Caco-2 (cell line): ENCODE results near the gene TRDMT1. TPM values are rescaled to one million over a fixed set of nuclear protein-coding genes. Genes with fewer than 3 reads are reported as not detected.

Source experiments
- Bru-seq: library from RNA; stranded (reverse); fragments of 400-500 nt; gene quantifications from one replicate; lab custom pipeline; 2021; lab: Mats Ljungman, UMichigan
- BruChase-seq, 2 experiments: library from RNA; stranded (reverse); fragments of 400-500 nt; gene quantifications; one replicate each; lab custom pipeline; 2021; lab: Mats Ljungman, UMichigan
- BruUV-seq: library from RNA; stranded (reverse); fragments of 400-500 nt; replicated peaks from 2 replicates; lab custom pipeline; 2021; lab: Mats Ljungman, UMichigan
- CTCF ChIA-PET: fragments of 300-600 bp; sonication (Branson Sonifier 250); formaldehyde crosslinking; loops from one replicate; lab custom pipeline; 2022; ENCODE audit warnings: antibody characterized with exemption; lab: Charles Lee
- POLR2A ChIA-PET: fragments of 300-600 bp; sonication (Branson Sonifier 250); formaldehyde crosslinking; loops from one replicate; lab custom pipeline; 2022; ENCODE audit warnings: antibody characterized with exemption; lab: Charles Lee
- DNase-seq, 2 experiments: peaks; one replicate each; pipeline versions ENCODE4 v3.0.0 to v3.0.0-alpha.2; 2020 to 2022
- H3K27me3 ChIP-seq: replicated peaks from 2 replicates; pipeline ENCODE4 v1.6.0; 2011; ENCODE audit warnings: low read length; ENCODE audit not compliant: control insufficient read depth, insufficient read depth
- H3K36me3 ChIP-seq: 2 replicates; pipeline ENCODE4 v1.5.1; 2011; ENCODE audit warnings: low read length; ENCODE audit not compliant: control insufficient read depth, insufficient read depth
- H3K4me1 ChIP-seq: fragments of 250-450 bp; sonication (Bioruptor Pico); 2 replicates; pipeline ENCODE4 v1.5.1; 2020; ENCODE audit warnings: mild to moderate bottlenecking
- H3K4me3 ChIP-seq: 2 replicates; pipeline ENCODE4 v1.5.1; 2011; ENCODE audit warnings: low read depth, mild to moderate bottlenecking, control low read depth, low read length
- H3K9me3 ChIP-seq: fragments of 250-450 bp; sonication (Bioruptor Pico); 2 replicates; pipeline ENCODE4 v1.5.1; 2020; ENCODE audit warnings: mild to moderate bottlenecking, moderate library complexity
- H3K27ac Mint-ChIP-seq: one replicate; pipeline ENCODE4 v1.8.0; 2022; ENCODE audit warnings: mixed read lengths; ENCODE audit not compliant: unreplicated experiment
- H3K27me3 Mint-ChIP-seq: one replicate; pipeline ENCODE4 v1.8.0; 2022; ENCODE audit warnings: mixed read lengths; ENCODE audit not compliant: insufficient read depth, unreplicated experiment
- H3K36me3 Mint-ChIP-seq: one replicate; pipeline ENCODE4 v1.8.0; 2022; ENCODE audit warnings: mild to moderate bottlenecking, mixed read lengths; ENCODE audit not compliant: insufficient read depth, unreplicated experiment
- H3K4me1 Mint-ChIP-seq: one replicate; pipeline ENCODE4 v1.8.0; 2022; ENCODE audit warnings: low read depth, mixed read lengths; ENCODE audit not compliant: unreplicated experiment
- H3K4me3 Mint-ChIP-seq: one replicate; pipeline ENCODE4 v1.8.0; 2022; ENCODE audit warnings: mild to moderate bottlenecking, moderate library complexity, mixed read lengths; ENCODE audit not compliant: unreplicated experiment
- H3K9me3 Mint-ChIP-seq: one replicate; pipeline ENCODE4 v1.8.0; 2022; ENCODE audit warnings: mixed read lengths; ENCODE audit not compliant: unreplicated experiment
- CTCF ChIP-seq, 2 experiments: fragments of 200-600 bp in 1 of 2; IDR thresholded peaks; 1 replicate in 1 of 2; 2 replicates in 1 of 2; pipeline versions ENCODE4 v1.5.1 to v1.8.0; 2011 to 2022; ENCODE audit warnings: antibody characterized with exemption in 1 of 2, control low read depth in 1 of 2, inconsistent platforms in 1 of 2, low read depth in 1 of 2, low read length in 1 of 2, mild to moderate bottlenecking in 1 of 2, moderate library complexity in 1 of 2; ENCODE audit not compliant: insufficient read depth in 1 of 2, severe bottlenecking in 1 of 2, unreplicated experiment in 1 of 2
- intact Hi-C: fragments of 100-400 bp; cut with micrococcal nuclease; formaldehyde crosslinking; loops from one replicate; pipeline ENCODE4 v1.10.0; 2022; ENCODE audit not compliant: unreplicated experiment
- long read RNA-seq: library from polyadenylated mRNA; stranded (forward); transcript quantifications from one replicate; pipeline ENCODE4 v2.0.0, GENCODE V29; 2022
- total RNA-seq: library from RNA; stranded (reverse); gene quantifications from 2 replicates; pipeline ENCODE4 v1.2.3, GENCODE V29; 2022

The TRDMT1 gene
- total RNA-seq (8.6 and 11.0 TPM in 2 replicates), Bru-seq, nascent RNA (percentile 62 among the genes with signal in this experiment), BruChase-seq, experiment 1, labeled RNA remaining after a 2-hour chase (percentile 60 among the genes with signal in this experiment), BruChase-seq, experiment 2, labeled RNA remaining after a 6-hour chase (percentile 59 among the genes with signal in this experiment)
- long read RNA-seq, transcript TRDMT1-203 (11 exons, 3,527 nt): major isoform, 14 of 34 reads
- long read RNA-seq, partial matches to known transcripts: 4 of 34 reads
- long read RNA-seq, other reads (novel, unspliced or antisense): 16 of 34 reads

GRCh38 chr10:17200912-17201793 is at the start of gene TRDMT1:
TSS of gene TRDMT1 (minus strand) at chr10:17201672. CDS start at chr10:17201634, 38 bp downstream.
- Histone ChIP-seq H3K27me3 (no peaks in the 10 kb centered on the region), H3K9me3 (no peaks in the 10 kb centered on the region), H3K36me3 (no peaks in the 10 kb centered on the region), H3K4me3 (peak within 1 kb of the TSS; percentile 59), H3K4me1 (peaks cover 20% of the 10 kb centered on the region)
- peak within 1 kb of the TSS; percentile 98 for H3K27ac Mint-ChIP-seq
- peak; percentile 92 to 93 for DNase-seq
- peak in 1 of 2 experiments; percentile 6 for TF ChIP-seq CTCF (IDR thresholded peaks at IDR 0.05; ENCODE audit: insufficient read depth in 1 of 2, low read depth in 1 of 2, low read length in 1 of 2, severe bottlenecking in 1 of 2, unreplicated experiment in 1 of 2)
- BruUV-seq: no TSS peak
- ChIA-PET CTCF (interaction anchor here (0.5 to 1.4 kb wide), 5 partner anchors 22 to 248 kb away, joined by 3 to 5 read pairs (median 4); no protein-coding TSS in a partner anchor), POLR2A (interaction anchor here (1.2 to 1.7 kb wide), 2 partner anchors 384 to 443 kb away, joined by 3 to 6 read pairs; partner anchors contain the start of genes RSU1 and STAM)
- H3K9me3 Mint-ChIP-seq: peaks cover 9% of the 10 kb centered on the region
- peaks cover 11% of the 10 kb centered on the region for H3K36me3 Mint-ChIP-seq
- intact Hi-C loops: loop anchor here (1.0 kb wide), 2 partner anchors 29 to 86 kb away; no protein-coding TSS in a partner anchor
- peak within 1 kb of the TSS; percentile 99 for H3K4me3 Mint-ChIP-seq
- peaks cover 36% of the 10 kb centered on the region for H3K4me1 Mint-ChIP-seq
- H3K27me3 Mint-ChIP-seq: no peaks in the 10 kb centered on the region

- ChIA-PET POLR2A (no interaction called here), CTCF (no interaction called here)
- TF ChIP-seq CTCF (IDR thresholded peaks at IDR 0.05; ENCODE audit: insufficient read depth in 1 of 2, low read depth in 1 of 2, low read length in 1 of 2, severe bottlenecking in 1 of 2, unreplicated experiment in 1 of 2): no peak
- no TSS peak for BruUV-seq
- Histone ChIP-seq H3K27me3 (no peaks in the 10 kb centered on the region), H3K9me3 (peaks cover 18% of the 10 kb centered on the region), H3K4me1 (no peaks in the 10 kb centered on the region), H3K4me3 (no peak overlapping the region), H3K36me3 (no peaks in the 10 kb centered on the region)
- DNase-seq: no peak
- no peak overlapping the region for H3K27ac Mint-ChIP-seq
- intact Hi-C loops: no loop called here
- no peak overlapping the region for H3K4me3 Mint-ChIP-seq
- peaks cover 5% of the 10 kb centered on the region for H3K27me3 Mint-ChIP-seq
- peaks cover 51% of the 10 kb centered on the region for H3K9me3 Mint-ChIP-seq
- H3K36me3 Mint-ChIP-seq: peaks cover 7% of the 10 kb centered on the region
- H3K4me1 Mint-ChIP-seq: peaks cover 7% of the 10 kb centered on the region
Observed at GRCh38 chr10:17250736-17251135, 49.3 kb upstream of the TRDMT1 start.

GRCh38 chr10:17249820-17250219 is 48.3 kb upstream of the TRDMT1 start:
- intact Hi-C loops: no loop called here
- DNase-seq: no peak
- H3K4me1 Mint-ChIP-seq: peaks cover 7% of the 10 kb centered on the region
- peaks cover 7% of the 10 kb centered on the region for H3K36me3 Mint-ChIP-seq
- ChIA-PET POLR2A (no interaction called here), CTCF (no interaction called here)
- Histone ChIP-seq H3K4me3 (no peak overlapping the region), H3K9me3 (peaks cover 18% of the 10 kb centered on the region), H3K4me1 (no peaks in the 10 kb centered on the region), H3K36me3 (no peaks in the 10 kb centered on the region), H3K27me3 (no peaks in the 10 kb centered on the region)
- TF ChIP-seq CTCF (IDR thresholded peaks at IDR 0.05; ENCODE audit: insufficient read depth in 1 of 2, low read depth in 1 of 2, low read length in 1 of 2, severe bottlenecking in 1 of 2, unreplicated experiment in 1 of 2): peak in 1 of 2 experiments; percentile 47
- H3K4me3 Mint-ChIP-seq: no peak overlapping the region
- H3K27me3 Mint-ChIP-seq: peaks cover 5% of the 10 kb centered on the region
- no peak overlapping the region for H3K27ac Mint-ChIP-seq
- H3K9me3 Mint-ChIP-seq: peaks cover 51% of the 10 kb centered on the region
- no TSS peak for BruUV-seq
